HEK293 (cell line): ENCODE results near the gene SGMS1.
"Not testable (repeated sequence)": the region's sequence is repeated elsewhere in the genome, so short reads cannot be mapped to it uniquely, and the experiment has no call there.

Experiments used
- CTCF ChIA-PET: fragments of 350-600 bp; formaldehyde crosslinking; extraction: SDS; loops from one replicate; lab custom pipeline; 2021; ENCODE audit warnings: antibody characterized with exemption; lab: Yijun Ruan, JAX
- POLR2A ChIA-PET: fragments of 300-600 bp; formaldehyde crosslinking; extraction: SDS; loops from one replicate; lab custom pipeline; 2020; ENCODE audit warnings: antibody characterized with exemption, inconsistent platforms; lab: Yijun Ruan, JAX
- H3K27ac ChIP-seq: fragments of 200-500 bp; sonication (Bioruptor generic); 2 replicates; pipeline ENCODE4 v1.5.1; 2014; ENCODE audit warnings: low read depth, low read length, control low read depth, inconsistent platforms; ENCODE audit errors: extremely low read depth
- H3K36me3 ChIP-seq, 2 experiments: fragments of 200-500 bp in 1 of 2; sonication (Bioruptor generic) in 1 of 2; 1 replicate in 1 of 2; 2 replicates in 1 of 2; pipeline ENCODE4 v1.5.1; 2014 to 2017; ENCODE audit warnings: inconsistent platforms in 2 of 2, low read length in 2 of 2; ENCODE audit not compliant: control insufficient read depth in 2 of 2, insufficient read depth in 1 of 2
- H3K4me1 ChIP-seq: fragments of 200-500 bp; sonication (Bioruptor generic); 2 replicates; pipeline ENCODE4 v1.5.1; 2014; ENCODE audit warnings: mild to moderate bottlenecking, low read length, inconsistent platforms; ENCODE audit not compliant: control insufficient read depth, insufficient read depth
- H3K4me3 ChIP-seq: 2 replicates; pipeline ENCODE4 v1.5.1; 2011; ENCODE audit warnings: low read depth, mild to moderate bottlenecking, control low read depth, low read length, moderate library complexity
- H3K9me3 ChIP-seq: fragments of 200-500 bp; sonication (Bioruptor generic); 2 replicates; pipeline ENCODE4 v1.5.1; 2014; ENCODE audit warnings: low read depth, low read length, inconsistent platforms; ENCODE audit not compliant: control insufficient read depth, insufficient read depth
- GLI4 ChIP-seq: fragments of 450-650 bp; formaldehyde crosslinking; IDR thresholded peaks from 2 replicates; pipeline ENCODE4 v1.5.1; 2016; ENCODE audit warnings: missing biosample characterization, missing genetic modification characterization
- HOXC10 ChIP-seq: sonication (generic); formaldehyde crosslinking; IDR thresholded peaks from 2 replicates; pipeline ENCODE4 v1.8.1; 2023; ENCODE audit warnings: mild to moderate bottlenecking, missing genetic modification reagents
- MZF1 ChIP-seq: fragments of 450-650 bp; formaldehyde crosslinking; IDR thresholded peaks from 2 replicates; pipeline ENCODE4 v1.5.1; 2017; ENCODE audit warnings: missing biosample characterization, missing genetic modification characterization, borderline replicate concordance
- ZBTB1 ChIP-seq: fragments of 450-650 bp; formaldehyde crosslinking; IDR thresholded peaks from 2 replicates; pipeline ENCODE4 v1.5.1; 2016; ENCODE audit warnings: missing biosample characterization, missing genetic modification characterization
- ZEB2 ChIP-seq: fragments of 450-650 bp; formaldehyde crosslinking; IDR thresholded peaks from 2 replicates; pipeline ENCODE4 v1.5.1; 2016; ENCODE audit warnings: missing biosample characterization, missing genetic modification characterization
- ZNF114 ChIP-seq: fragments of 450-650 bp; formaldehyde crosslinking; IDR thresholded peaks from 2 replicates; pipeline ENCODE4 v1.5.0; 2017; ENCODE audit warnings: missing biosample characterization, missing genetic modification characterization
- ZNF121 ChIP-seq: fragments of 450-650 bp; formaldehyde crosslinking; IDR thresholded peaks from 2 replicates; pipeline ENCODE4 v1.5.1; 2016; ENCODE audit warnings: missing biosample characterization, missing genetic modification characterization
- ZNF146 ChIP-seq: fragments of 450-650 bp; formaldehyde crosslinking; IDR thresholded peaks from 2 replicates; pipeline ENCODE4 v1.5.1; 2016; ENCODE audit warnings: missing biosample characterization, missing genetic modification characterization
- ZNF184 ChIP-seq: fragments of 450-650 bp; IDR thresholded peaks from 2 replicates; pipeline ENCODE4 v1.5.1; 2018; ENCODE audit warnings: missing biosample characterization, mild to moderate bottlenecking, missing genetic modification characterization
- ZNF223 ChIP-seq: fragments of 450-650 bp; formaldehyde crosslinking; IDR thresholded peaks from 2 replicates; pipeline ENCODE4 v1.5.1; 2016; ENCODE audit warnings: missing biosample characterization, missing genetic modification characterization
- ZNF514 ChIP-seq: fragments of 450-650 bp; formaldehyde crosslinking; IDR thresholded peaks from 2 replicates; pipeline ENCODE4 v1.5.1; 2016; ENCODE audit warnings: missing biosample characterization, missing genetic modification characterization
- ZNF529 ChIP-seq: fragments of 450-650 bp; formaldehyde crosslinking; IDR thresholded peaks from 2 replicates; pipeline ENCODE4 v1.5.1; 2017; ENCODE audit warnings: missing genetic modification characterization, missing biosample characterization; ENCODE audit not compliant: insufficient replicate concordance
- ZNF555 ChIP-seq: fragments of 450-650 bp; formaldehyde crosslinking; conservative IDR thresholded peaks from 2 replicates; pipeline ENCODE4 v1.5.1; 2017; ENCODE audit warnings: missing biosample characterization, mild to moderate bottlenecking, missing genetic modification characterization, inconsistent platforms
- ZNF624 ChIP-seq: fragments of 450-650 bp; formaldehyde crosslinking; IDR thresholded peaks from 2 replicates; pipeline ENCODE4 v1.5.1; 2017; ENCODE audit warnings: missing biosample characterization, missing genetic modification characterization
- ZNF654 ChIP-seq: fragments of 450-650 bp; formaldehyde crosslinking; IDR thresholded peaks from 2 replicates; pipeline ENCODE4 v1.5.1; 2016; ENCODE audit warnings: low read depth, missing biosample characterization, missing genetic modification characterization
- ZNF660 ChIP-seq: fragments of 450-650 bp; IDR thresholded peaks from 2 replicates; pipeline ENCODE4 v1.5.1; 2018; ENCODE audit warnings: missing biosample characterization, mild to moderate bottlenecking, missing genetic modification characterization
- ZNF792 ChIP-seq: fragments of 450-650 bp; formaldehyde crosslinking; IDR thresholded peaks from 2 replicates; pipeline ENCODE4 v1.5.1; 2016; ENCODE audit warnings: missing biosample characterization, missing genetic modification characterization
- TF ChIP-seq, protein P1 (sequence below): fragments of 450-650 bp; formaldehyde crosslinking; IDR thresholded peaks from 2 replicates; pipeline ENCODE4 v1.5.1; 2016; ENCODE audit warnings: missing biosample characterization, missing genetic modification characterization, low read depth
- TF ChIP-seq, protein P2 (sequence below): fragments of 450-650 bp; formaldehyde crosslinking; conservative IDR thresholded peaks from 2 replicates; pipeline ENCODE4 v1.5.1; 2016; ENCODE audit warnings: low read depth, missing biosample characterization, missing genetic modification characterization
- TF ChIP-seq, protein P3 (sequence below): fragments of 450-650 bp; formaldehyde crosslinking; IDR thresholded peaks from 2 replicates; pipeline ENCODE4 v1.5.1; 2016; ENCODE audit warnings: missing biosample characterization, missing genetic modification characterization, borderline replicate concordance

Gene SGMS1

DNA sequence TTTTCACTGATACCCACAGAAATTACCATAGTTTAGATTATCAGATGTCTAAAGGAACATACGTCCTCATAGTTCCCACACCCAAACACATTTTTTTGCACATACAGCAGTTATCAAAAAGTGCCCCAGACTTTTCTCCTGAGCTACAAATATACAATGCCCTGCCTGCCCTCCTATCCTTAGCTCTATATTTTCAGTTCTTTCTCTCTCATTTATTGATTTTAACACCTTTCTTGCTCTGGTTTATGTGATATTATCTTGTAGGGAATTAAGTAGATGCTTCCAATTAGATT lies 25.1 kb upstream of the SGMS1 start (continued):
- TF ChIP-seq, protein P1, sequence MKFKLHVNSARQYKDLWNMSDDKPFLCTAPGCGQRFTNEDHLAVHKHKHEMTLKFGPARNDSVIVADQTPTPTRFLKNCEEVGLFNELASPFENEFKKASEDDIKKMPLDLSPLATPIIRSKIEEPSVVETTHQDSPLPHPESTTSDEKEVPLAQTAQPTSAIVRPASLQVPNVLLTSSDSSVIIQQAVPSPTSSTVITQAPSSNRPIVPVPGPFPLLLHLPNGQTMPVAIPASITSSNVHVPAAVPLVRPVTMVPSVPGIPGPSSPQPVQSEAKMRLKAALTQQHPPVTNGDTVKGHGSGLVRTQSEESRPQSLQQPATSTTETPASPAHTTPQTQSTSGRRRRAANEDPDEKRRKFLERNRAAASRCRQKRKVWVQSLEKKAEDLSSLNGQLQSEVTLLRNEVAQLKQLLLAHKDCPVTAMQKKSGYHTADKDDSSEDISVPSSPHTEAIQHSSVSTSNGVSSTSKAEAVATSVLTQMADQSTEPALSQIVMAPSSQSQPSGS (tag by site-specific recombination), result no peak
- TF ChIP-seq ZNF654 (tag by site-specific recombination) (no peak), ZBTB1 (tag by site-specific recombination) (no peak)

DNA sequence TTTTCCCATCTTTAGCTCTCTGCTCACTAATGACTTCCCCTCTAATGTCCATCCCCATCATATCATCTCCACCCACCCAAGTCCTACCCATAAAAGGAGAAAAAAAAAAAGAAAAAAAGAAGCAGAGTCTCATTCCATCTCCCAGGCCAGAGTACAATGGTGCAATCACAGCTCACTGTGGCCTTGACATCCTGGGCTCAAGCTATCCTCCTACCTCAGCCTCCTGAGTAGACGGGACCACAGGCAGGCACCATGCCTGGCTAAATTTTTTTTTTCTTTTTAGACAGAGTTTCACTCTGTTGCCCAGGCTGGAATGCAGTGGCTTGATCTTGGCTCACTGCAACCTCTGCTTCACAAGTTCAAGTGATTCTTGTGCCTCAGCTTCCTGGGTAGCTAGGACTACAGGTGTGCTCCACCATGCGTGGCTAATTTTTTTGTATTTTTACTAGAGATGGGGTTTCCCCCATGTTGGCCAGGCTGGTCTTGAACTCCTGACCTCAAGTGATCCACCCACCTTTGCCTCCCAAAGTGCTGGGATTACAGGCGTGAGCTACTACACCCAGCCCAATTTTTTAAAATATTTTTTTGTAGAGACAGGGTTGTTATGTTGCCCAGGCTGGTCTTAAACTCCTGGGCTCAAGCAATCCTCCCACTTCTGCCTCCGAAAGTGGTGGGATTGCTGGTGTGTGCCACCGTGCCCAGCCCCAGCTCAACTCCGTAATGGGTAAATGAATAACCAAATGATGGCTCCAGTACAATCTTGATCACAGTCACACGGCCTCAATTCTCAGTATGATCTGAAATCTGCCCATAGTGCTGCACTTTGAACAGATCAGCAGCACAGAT lies 24.6 kb upstream of the SGMS1 start:
- H3K4me1 ChIP-seq, result no peaks in the 10 kb centered on the region

DNA sequence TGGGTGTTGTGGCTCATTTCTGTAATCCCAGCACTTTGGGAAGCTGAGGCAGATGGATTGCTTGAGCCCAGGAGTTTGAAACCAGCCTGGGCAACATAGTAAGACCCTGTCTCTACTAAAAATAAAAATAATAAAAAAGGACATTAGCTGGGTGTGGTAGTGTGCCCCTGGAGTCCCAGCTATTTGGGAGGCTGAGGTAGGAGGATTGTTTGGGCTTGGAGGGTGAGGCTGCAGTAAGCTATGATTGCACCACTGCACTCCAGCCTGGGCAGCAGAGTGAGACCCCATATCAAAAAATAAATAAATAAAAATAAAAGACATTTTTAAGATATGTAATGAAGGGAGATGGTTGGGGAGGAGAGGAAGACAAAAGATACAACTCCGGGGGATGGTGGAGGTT lies 23.6 kb upstream of the SGMS1 start:
- peak; percentile 76 for TF ChIP-seq ZNF121 (tag by site-specific recombination)
- POLR2A ChIA-PET, result not testable (repeated sequence)
- CTCF ChIA-PET, result interaction anchor here (0.9 to 1.7 kb wide), 2 partner anchors 275 to 372 kb away, joined by 3 read pairs; no protein-coding TSS in a partner anchor

More for the DNA sequence above, 24.6 kb upstream of the SGMS1 start:
- Histone ChIP-seq H3K9me3 (no peaks in the 10 kb centered on the region), H3K4me3 (no peak overlapping the region), H3K36me3 (no peaks in the 10 kb centered on the region), H3K27ac (no peak overlapping the region)
- TF ChIP-seq, protein P2, sequence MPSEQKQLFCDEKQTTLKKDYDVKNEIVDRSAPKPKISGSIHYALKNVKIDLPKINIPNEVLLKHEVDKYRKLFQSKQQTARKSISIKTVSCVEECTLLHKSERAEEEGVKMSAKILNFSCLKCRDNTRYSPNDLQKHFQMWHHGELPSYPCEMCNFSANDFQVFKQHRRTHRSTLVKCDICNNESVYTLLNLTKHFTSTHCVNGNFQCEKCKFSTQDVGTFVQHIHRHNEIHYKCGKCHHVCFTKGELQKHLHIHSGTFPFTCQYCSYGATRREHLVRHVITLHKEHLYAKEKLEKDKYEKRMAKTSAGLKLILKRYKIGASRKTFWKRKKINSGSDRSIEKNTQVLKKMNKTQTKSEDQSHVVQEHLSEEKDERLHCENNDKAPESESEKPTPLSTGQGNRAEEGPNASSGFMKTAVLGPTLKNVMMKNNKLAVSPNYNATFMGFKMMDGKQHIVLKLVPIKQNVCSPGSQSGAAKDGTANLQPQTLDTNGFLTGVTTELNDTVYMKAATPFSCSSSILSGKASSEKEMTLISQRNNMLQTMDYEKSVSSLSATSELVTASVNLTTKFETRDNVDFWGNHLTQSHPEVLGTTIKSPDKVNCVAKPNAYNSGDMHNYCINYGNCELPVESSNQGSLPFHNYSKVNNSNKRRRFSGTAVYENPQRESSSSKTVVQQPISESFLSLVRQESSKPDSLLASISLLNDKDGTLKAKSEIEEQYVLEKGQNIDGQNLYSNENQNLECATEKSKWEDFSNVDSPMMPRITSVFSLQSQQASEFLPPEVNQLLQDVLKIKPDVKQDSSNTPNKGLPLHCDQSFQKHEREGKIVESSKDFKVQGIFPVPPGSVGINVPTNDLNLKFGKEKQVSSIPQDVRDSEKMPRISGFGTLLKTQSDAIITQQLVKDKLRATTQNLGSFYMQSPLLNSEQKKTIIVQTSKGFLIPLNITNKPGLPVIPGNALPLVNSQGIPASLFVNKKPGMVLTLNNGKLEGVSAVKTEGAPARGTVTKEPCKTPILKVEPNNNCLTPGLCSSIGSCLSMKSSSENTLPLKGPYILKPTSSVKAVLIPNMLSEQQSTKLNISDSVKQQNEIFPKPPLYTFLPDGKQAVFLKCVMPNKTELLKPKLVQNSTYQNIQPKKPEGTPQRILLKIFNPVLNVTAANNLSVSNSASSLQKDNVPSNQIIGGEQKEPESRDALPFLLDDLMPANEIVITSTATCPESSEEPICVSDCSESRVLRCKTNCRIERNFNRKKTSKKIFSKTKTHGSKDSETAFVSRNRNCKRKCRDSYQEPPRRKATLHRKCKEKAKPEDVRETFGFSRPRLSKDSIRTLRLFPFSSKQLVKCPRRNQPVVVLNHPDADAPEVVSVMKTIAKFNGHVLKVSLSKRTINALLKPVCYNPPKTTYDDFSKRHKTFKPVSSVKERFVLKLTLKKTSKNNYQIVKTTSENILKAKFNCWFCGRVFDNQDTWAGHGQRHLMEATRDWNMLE (tag by site-specific recombination), result no peak
- TF ChIP-seq HOXC10 (CRISPR knock-in tag) (no peak), ZNF146 (tag by site-specific recombination) (no peak)
- POLR2A ChIA-PET, result no interaction called here
- CTCF ChIA-PET, result interaction anchor here (0.6 to 1.7 kb wide), 3 partner anchors 347 to 648 kb away, joined by 3 to 6 read pairs (median 3); no protein-coding TSS in a partner anchor

DNA sequence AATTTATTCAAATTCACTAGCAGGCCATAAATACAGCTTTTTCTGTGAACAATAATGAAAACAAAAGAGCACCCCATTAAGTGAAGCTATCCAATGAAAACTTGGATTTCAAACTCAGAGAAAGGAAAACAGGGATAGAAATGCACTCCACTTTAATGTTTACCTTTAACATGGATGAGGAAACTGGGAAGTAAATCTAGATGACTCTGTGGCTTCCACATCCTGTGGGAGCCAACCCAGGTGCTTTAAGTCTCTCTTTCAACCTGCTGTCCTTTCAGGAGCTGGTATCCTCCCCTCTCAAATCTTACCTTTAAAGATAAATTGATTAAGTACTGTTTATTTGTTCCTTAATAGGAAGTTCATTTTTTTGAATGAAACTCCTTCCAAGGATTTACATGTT lies 21.5 kb upstream of the SGMS1 start:
- no peaks in the 10 kb centered on the region for H3K36me3 ChIP-seq
- no peak overlapping the region for H3K27ac ChIP-seq
- ChIA-PET CTCF (interaction anchor here (0.6 kb wide), 1 partner anchor 250 kb away, joined by 3 read pairs; no protein-coding TSS in a partner anchor), POLR2A (no interaction called here)
- no peaks in the 10 kb centered on the region for H3K4me1 ChIP-seq
- no peaks in the 10 kb centered on the region for H3K9me3 ChIP-seq
- no peak overlapping the region for H3K4me3 ChIP-seq
- TF ChIP-seq ZEB2 (tag by site-specific recombination), result no peak
- no peak for TF ChIP-seq MZF1 (tag by site-specific recombination)
- no peak for TF ChIP-seq ZNF529 (tag by site-specific recombination)
- no peak for TF ChIP-seq ZNF624 (tag by site-specific recombination)
- no peak for TF ChIP-seq ZNF223 (tag by site-specific recombination)
- TF ChIP-seq GLI4 (tag by site-specific recombination), result no peak
- TF ChIP-seq ZNF114, result no peak
- no peak for TF ChIP-seq ZNF660 (tag by site-specific recombination)
- TF ChIP-seq ZNF514, result no peak
- TF ChIP-seq ZNF792 (tag by site-specific recombination), result no peak
- no peak for TF ChIP-seq ZNF555 (tag by site-specific recombination)
- no peak for TF ChIP-seq ZNF184
- TF ChIP-seq, protein P3, sequence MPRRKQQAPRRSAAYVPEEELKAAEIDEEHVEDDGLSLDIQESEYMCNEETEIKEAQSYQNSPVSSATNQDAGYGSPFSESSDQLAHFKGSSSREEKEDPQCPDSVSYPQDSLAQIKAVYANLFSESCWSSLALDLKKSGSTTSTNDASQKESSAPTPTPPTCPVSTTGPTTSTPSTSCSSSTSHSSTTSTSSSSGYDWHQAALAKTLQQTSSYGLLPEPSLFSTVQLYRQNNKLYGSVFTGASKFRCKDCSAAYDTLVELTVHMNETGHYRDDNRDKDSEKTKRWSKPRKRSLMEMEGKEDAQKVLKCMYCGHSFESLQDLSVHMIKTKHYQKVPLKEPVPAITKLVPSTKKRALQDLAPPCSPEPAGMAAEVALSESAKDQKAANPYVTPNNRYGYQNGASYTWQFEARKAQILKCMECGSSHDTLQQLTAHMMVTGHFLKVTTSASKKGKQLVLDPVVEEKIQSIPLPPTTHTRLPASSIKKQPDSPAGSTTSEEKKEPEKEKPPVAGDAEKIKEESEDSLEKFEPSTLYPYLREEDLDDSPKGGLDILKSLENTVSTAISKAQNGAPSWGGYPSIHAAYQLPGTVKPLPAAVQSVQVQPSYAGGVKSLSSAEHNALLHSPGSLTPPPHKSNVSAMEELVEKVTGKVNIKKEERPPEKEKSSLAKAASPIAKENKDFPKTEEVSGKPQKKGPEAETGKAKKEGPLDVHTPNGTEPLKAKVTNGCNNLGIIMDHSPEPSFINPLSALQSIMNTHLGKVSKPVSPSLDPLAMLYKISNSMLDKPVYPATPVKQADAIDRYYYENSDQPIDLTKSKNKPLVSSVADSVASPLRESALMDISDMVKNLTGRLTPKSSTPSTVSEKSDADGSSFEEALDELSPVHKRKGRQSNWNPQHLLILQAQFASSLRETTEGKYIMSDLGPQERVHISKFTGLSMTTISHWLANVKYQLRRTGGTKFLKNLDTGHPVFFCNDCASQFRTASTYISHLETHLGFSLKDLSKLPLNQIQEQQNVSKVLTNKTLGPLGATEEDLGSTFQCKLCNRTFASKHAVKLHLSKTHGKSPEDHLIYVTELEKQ (tag by site-specific recombination), result no peak

More for the DNA sequence above, 23.6 kb upstream of the SGMS1 start:
- H3K4me1 ChIP-seq, H3K36me3 ChIP-seq, H3K9me3 ChIP-seq, H3K4me3 ChIP-seq, H3K27ac ChIP-seq: not testable (repeated sequence)
